SU-DHL-6 (cell line): Measurements from ENCODE around the gene KITLG.

Experiments used
- H2AFZ ChIP-seq: fragments of 200-600 bp; sonication (generic); 2 replicates; pipeline ENCODE4 v1.6.1; 2014; ENCODE audit warnings: low read depth, mild to moderate bottlenecking, moderate library complexity, mixed read lengths, antibody characterized with exemption, low read length; ENCODE audit not compliant: severe bottlenecking
- H3F3A ChIP-seq: fragments of 200-600 bp; shearing (Covaris generic); 2 replicates; pipeline ENCODE4 v1.6.0; 2016; ENCODE audit warnings: antibody characterized with exemption, mild to moderate bottlenecking; ENCODE audit not compliant: insufficient read depth
- H3K27ac ChIP-seq: fragments of 200-600 bp; sonication (generic); 2 replicates; pipeline ENCODE4 v1.5.1; 2016; ENCODE audit warnings: low read depth, mild to moderate bottlenecking, low read length, moderate library complexity, mixed read lengths
- H3K27me3 ChIP-seq: fragments of 200-600 bp; sonication (generic), shearing (Covaris generic); 2 replicates; pipeline ENCODE4 v1.6.0; 2014; ENCODE audit warnings: mild to moderate bottlenecking, low read length
- H3K36me3 ChIP-seq: fragments of 200-600 bp; sonication (generic); 2 replicates; pipeline ENCODE4 v1.6.1; 2014; ENCODE audit warnings: mild to moderate bottlenecking, low read length, mixed read lengths
- H3K4me2 ChIP-seq: fragments of 300-600, 200-600 bp; shearing (Covaris generic), sonication (generic); 2 replicates; pipeline ENCODE4 v1.6.0; 2014; ENCODE audit warnings: low read length, low read depth, mild to moderate bottlenecking; ENCODE audit not compliant: poor library complexity, severe bottlenecking
- H3K4me3 ChIP-seq: fragments of 200-600 bp; sonication (generic); 2 replicates; pipeline ENCODE4 v1.5.1; 2014; ENCODE audit warnings: antibody characterized with exemption, low read length, mild to moderate bottlenecking, mixed read lengths; ENCODE audit not compliant: insufficient read depth, poor library complexity, severe bottlenecking
- H3K79me2 ChIP-seq: fragments of 200-600 bp; sonication (generic); 2 replicates; pipeline ENCODE4 v1.6.1; 2014; ENCODE audit warnings: mild to moderate bottlenecking, low read length, moderate library complexity; ENCODE audit not compliant: insufficient read depth
- H3K9ac ChIP-seq: fragments of 200-600 bp; sonication (generic); 2 replicates; pipeline ENCODE4 v1.7.0; 2014; ENCODE audit warnings: mild to moderate bottlenecking, low read length
- H3K9me2 ChIP-seq: fragments of 200-600 bp; sonication (generic); replicated peaks from 2 replicates; pipeline ENCODE4 v1.6.1; 2014; ENCODE audit warnings: low read length; ENCODE audit not compliant: insufficient read depth
- H3K9me3 ChIP-seq: fragments of 200-600 bp; sonication (generic); 2 replicates; pipeline ENCODE4 v1.6.1; 2014; ENCODE audit warnings: low read length, mixed read lengths; ENCODE audit not compliant: insufficient read depth
- H4K20me1 ChIP-seq: fragments of 200-600 bp; sonication (generic); 2 replicates; pipeline ENCODE4 v1.6.1; 2014; ENCODE audit warnings: low read depth, mild to moderate bottlenecking, antibody characterized with exemption, low read length, moderate library complexity, mixed read lengths
- CTCF ChIP-seq: fragments of 200-600 bp; sonication (generic); IDR thresholded peaks from one replicate; pipeline ENCODE4 v1.5.1; 2017; ENCODE audit warnings: antibody characterized with exemption, mild to moderate bottlenecking, low read length, moderate library complexity; ENCODE audit not compliant: insufficient read depth, poor library complexity, severe bottlenecking
- EZH2phosphoT487 ChIP-seq: fragments of 200-600 bp; sonication (generic), shearing (Covaris generic); conservative IDR thresholded peaks from 2 replicates; pipeline ENCODE4 v1.6.1; 2018; ENCODE audit warnings: mild to moderate bottlenecking, antibody characterized with exemption, low read length, moderate library complexity, mixed read lengths

The KITLG gene

GRCh38 chr12:88495031-88495430, 85.2 kb downstream of the KITLG start:
- Histone ChIP-seq H3F3A (no peaks in the 10 kb centered on the region), H3K9ac (no peak overlapping the region), H3K27ac (no peak overlapping the region), H4K20me1 (no peaks in the 10 kb centered on the region), H3K36me3 (no peaks in the 10 kb centered on the region), H3K4me2 (no peak overlapping the region), H3K4me3 (no peak overlapping the region), H2AFZ (no peak overlapping the region), H3K9me3 (no peaks in the 10 kb centered on the region), H3K27me3 (no peaks in the 10 kb centered on the region), H3K9me2 (no peaks in the 10 kb centered on the region), H3K79me2 (no peaks in the 10 kb centered on the region)
- no peak for TF ChIP-seq CTCF
- TF ChIP-seq EZH2phosphoT487 = no peak

GRCh38 chr12:88494520-88494919, 85.8 kb downstream of the KITLG start:
- no peaks in the 10 kb centered on the region for H4K20me1 ChIP-seq
- no peak overlapping the region for H3K9ac ChIP-seq
- H3K9me2 ChIP-seq = no peaks in the 10 kb centered on the region
- TF ChIP-seq CTCF (no peak), EZH2phosphoT487 (no peak)
- no peaks in the 10 kb centered on the region for H3K36me3 ChIP-seq
- H3K27me3 ChIP-seq = no peaks in the 10 kb centered on the region
- no peaks in the 10 kb centered on the region for H3K79me2 ChIP-seq
- no peak overlapping the region for H3K4me3 ChIP-seq
- H3K4me2 ChIP-seq = no peak overlapping the region
- no peaks in the 10 kb centered on the region for H3K9me3 ChIP-seq
- no peaks in the 10 kb centered on the region for H3F3A ChIP-seq
- no peak overlapping the region for H3K27ac ChIP-seq
- H2AFZ ChIP-seq = no peak overlapping the region

- Histone ChIP-seq H3K79me2 (no peaks in the 10 kb centered on the region), H3K4me2 (no peak overlapping the region), H4K20me1 (no peaks in the 10 kb centered on the region), H3F3A (no peaks in the 10 kb centered on the region), H3K27ac (no peak overlapping the region), H3K36me3 (no peaks in the 10 kb centered on the region), H3K27me3 (no peaks in the 10 kb centered on the region), H3K9me2 (no peaks in the 10 kb centered on the region), H2AFZ (no peak overlapping the region), H3K4me3 (no peak overlapping the region), H3K9ac (no peak overlapping the region), H3K9me3 (no peaks in the 10 kb centered on the region)
- TF ChIP-seq EZH2phosphoT487 = no peak
- TF ChIP-seq CTCF = no peak
These were observed 86.6 kb downstream of the KITLG start for GRCh38 chr12:88493636-88494035.
